ENCODE data around the gene KLHL13.

The KLHL13 gene

DNA sequence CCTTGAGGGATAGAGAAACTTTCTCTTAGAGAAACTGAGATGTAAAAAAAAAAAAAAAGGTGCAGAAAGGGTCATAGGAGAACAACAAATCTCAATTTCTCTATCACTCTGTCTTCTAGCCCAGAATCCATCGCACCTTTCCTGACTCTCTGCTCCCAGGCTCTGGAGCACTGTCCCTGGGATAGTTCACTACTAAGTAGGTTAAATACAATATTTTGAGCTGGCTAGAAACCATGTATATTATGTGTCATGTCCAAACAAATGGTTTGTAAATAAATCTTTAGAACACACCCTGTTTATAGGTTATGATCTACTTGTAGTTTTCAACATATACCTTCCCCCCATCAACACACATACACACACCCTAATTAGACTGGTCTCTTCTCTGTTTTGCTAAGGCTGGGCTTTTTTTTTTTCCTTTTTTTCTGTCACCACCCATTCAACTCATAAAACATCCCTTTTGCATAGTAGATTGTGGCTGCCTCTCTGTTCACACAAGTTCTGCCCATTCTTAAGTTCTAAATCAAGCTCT, 124.4 kb downstream of the KLHL13 start:
- no peaks in the 10 kb centered on the region for H3K9me3 ChIP-seq (ENCODE audit: control insufficient read depth in 2 of 2, low read length in 2 of 2)
- H3K27ac ChIP-seq (ENCODE audit: low read length) = no peak overlapping the region
- H3K4me1 ChIP-seq (ENCODE audit: control insufficient read depth, insufficient read depth, low read length) = no peaks in the 10 kb centered on the region
- H3K36me3 ChIP-seq (ENCODE audit: control insufficient read depth in 2 of 2, insufficient read depth in 2 of 2, low read length in 2 of 2) = no peaks in the 10 kb centered on the region
- no peak overlapping the region for H3K9ac ChIP-seq (ENCODE audit: low read length in 2 of 2)
- H3K4me3 ChIP-seq (ENCODE audit: low read length in 2 of 2) = no peak overlapping the region
- no peaks in the 10 kb centered on the region for H3K27me3 ChIP-seq (ENCODE audit: control insufficient read depth in 1 of 2, insufficient read depth in 2 of 2, low read length in 2 of 2)

DNA sequence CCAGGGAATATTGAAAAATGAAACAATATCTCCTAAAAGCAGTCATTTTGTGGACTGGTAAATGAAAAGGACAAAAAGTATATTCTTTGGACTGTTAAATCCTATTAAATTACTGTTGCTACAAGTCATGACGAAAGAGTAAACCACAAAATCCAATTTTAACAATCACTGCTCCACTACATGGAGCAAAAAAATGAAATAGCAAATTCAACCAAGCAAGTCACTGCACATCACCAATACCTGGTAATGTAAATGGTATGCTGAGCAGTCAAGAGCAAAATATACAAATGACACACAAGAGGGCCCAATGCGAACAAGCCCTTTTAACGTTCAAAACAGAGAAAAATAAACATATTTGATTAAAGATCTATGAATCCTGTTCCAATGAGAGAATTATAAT, 126.2 kb downstream of the KLHL13 start:
- no peak overlapping the region for H3K27ac ChIP-seq (ENCODE audit: low read length)
- H3K4me3 ChIP-seq (ENCODE audit: low read length in 2 of 2) = no peak overlapping the region
- H3K27me3 ChIP-seq (ENCODE audit: control insufficient read depth in 1 of 2, insufficient read depth in 2 of 2, low read length in 2 of 2) = no peaks in the 10 kb centered on the region
- no peaks in the 10 kb centered on the region for H3K4me1 ChIP-seq (ENCODE audit: control insufficient read depth, insufficient read depth, low read length)
- no peak overlapping the region for H3K9ac ChIP-seq (ENCODE audit: low read length in 2 of 2)
- no peaks in the 10 kb centered on the region for H3K9me3 ChIP-seq (ENCODE audit: control insufficient read depth in 2 of 2, low read length in 2 of 2)
- no peaks in the 10 kb centered on the region for H3K36me3 ChIP-seq (ENCODE audit: control insufficient read depth in 2 of 2, insufficient read depth in 2 of 2, low read length in 2 of 2)

DNA sequence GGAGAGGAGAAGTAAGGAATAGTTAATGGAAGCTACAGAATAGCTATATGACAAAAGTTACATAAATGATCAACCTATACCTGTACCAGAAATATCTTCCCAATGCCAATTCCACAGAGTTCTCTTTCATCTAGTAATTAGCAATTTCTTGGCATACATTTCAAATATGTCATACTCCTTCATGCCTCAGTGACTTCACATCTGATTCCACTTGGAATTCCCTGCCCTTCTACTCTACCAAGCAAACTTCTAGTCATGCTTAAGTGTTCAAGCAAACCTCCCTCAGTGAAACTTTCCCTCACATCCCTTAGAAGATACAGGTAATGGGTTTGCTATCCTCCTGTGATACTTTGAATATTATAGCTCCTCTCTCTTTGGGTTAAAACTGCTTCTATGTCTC, 127.1 kb downstream of the KLHL13 start:
- Histone ChIP-seq H3K4me1 (ENCODE audit: control insufficient read depth, insufficient read depth, low read length) (no peaks in the 10 kb centered on the region), H3K36me3 (ENCODE audit: control insufficient read depth in 2 of 2, insufficient read depth in 2 of 2, low read length in 2 of 2) (no peaks in the 10 kb centered on the region), H3K9ac (ENCODE audit: low read length in 2 of 2) (no peak overlapping the region), H3K4me3 (ENCODE audit: low read length in 2 of 2) (no peak overlapping the region), H3K27me3 (ENCODE audit: control insufficient read depth in 1 of 2, insufficient read depth in 2 of 2, low read length in 2 of 2) (no peaks in the 10 kb centered on the region), H3K27ac (ENCODE audit: low read length) (no peak overlapping the region), H3K9me3 (ENCODE audit: control insufficient read depth in 2 of 2, low read length in 2 of 2) (no peaks in the 10 kb centered on the region)

DNA sequence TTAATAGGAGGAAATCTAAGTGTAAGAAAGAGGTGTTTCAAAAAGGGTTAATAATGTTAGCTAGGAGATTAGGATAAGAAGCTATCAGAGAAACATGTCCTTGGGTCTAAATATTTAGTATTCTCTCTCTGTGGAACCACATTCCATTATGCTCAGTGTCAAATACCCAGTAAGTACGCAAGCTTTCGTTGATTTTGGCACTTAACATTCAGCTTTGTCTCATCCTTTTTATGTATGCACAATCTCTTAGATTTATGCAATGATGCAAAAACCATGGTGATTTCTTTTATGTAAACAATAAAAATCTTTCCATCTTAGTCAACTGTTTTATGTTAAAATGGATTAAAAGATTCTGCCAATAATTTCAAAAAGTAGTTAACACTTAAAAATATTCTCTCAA, 129.2 kb downstream of the KLHL13 start:
- Histone ChIP-seq H3K27me3 (ENCODE audit: control insufficient read depth in 1 of 2, insufficient read depth in 2 of 2, low read length in 2 of 2) (no peaks in the 10 kb centered on the region), H3K4me1 (ENCODE audit: control insufficient read depth, insufficient read depth, low read length) (no peaks in the 10 kb centered on the region), H3K36me3 (ENCODE audit: control insufficient read depth in 2 of 2, insufficient read depth in 2 of 2, low read length in 2 of 2) (no peaks in the 10 kb centered on the region), H3K4me3 (ENCODE audit: low read length in 2 of 2) (no peak overlapping the region), H3K9ac (ENCODE audit: low read length in 2 of 2) (no peak overlapping the region), H3K9me3 (ENCODE audit: control insufficient read depth in 2 of 2, low read length in 2 of 2) (no peaks in the 10 kb centered on the region), H3K27ac (ENCODE audit: low read length) (no peak overlapping the region)

DNA sequence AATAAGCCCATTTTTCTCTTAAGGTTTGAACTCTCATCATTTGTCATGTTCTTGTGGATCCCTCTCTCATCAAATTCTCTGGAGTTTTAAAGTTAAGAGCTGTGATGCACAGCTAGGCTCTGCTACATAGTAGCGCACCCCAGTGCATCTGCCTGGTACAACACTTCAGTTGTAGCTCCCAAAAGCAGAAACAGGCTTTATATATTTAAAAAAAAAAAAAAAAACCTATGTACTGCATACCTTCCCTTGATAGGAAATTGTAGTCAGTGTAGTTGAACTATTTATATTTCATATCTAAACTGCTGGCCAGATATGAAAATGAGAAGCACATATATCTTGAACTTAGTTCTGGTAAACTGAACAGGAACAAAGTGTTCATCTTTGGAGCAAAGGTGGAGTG, 131.4 kb downstream of the KLHL13 start:
- Histone ChIP-seq H3K27me3 (ENCODE audit: control insufficient read depth in 1 of 2, insufficient read depth in 2 of 2, low read length in 2 of 2) (no peaks in the 10 kb centered on the region), H3K9ac (ENCODE audit: low read length in 2 of 2) (no peak overlapping the region), H3K27ac (ENCODE audit: low read length) (no peak overlapping the region)

DNA sequence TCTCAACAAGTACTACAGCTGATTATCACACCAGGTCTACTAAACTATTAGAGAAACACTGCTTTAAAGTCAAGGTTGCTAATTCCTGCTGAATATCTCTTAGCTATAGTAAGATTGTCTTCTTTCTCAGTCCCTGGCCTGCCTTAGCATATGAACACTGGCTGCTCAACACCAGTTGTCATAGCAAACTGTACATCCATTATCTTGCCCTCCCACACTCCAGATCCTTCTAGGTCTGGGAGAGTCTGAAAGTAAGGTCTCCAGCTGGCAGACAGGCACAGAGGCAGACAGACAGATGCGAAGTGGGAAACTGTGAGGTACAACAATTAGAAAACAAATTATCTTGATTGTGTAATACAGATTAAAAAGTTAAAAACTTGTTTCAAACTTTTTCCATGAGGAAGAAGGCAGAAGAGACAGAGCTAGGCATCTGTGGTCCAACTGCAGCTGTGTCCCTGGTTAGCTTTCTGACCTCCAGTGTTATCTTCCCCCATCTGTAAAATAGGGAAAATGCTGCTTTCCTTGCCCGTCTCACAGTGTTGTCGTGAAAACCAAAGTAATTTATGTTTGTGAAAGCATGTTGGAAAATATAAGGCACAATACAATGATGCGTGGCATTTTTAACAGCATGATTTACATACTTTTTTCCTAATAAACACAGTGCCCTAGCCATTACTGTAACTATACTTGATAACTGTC, 133.8 kb downstream of the KLHL13 start:
- H3K27ac ChIP-seq (ENCODE audit: low read length) = no peak overlapping the region
- H3K9ac ChIP-seq (ENCODE audit: low read length in 2 of 2) = no peak overlapping the region
- no peaks in the 10 kb centered on the region for H3K4me1 ChIP-seq (ENCODE audit: control insufficient read depth, insufficient read depth, low read length)
- no peak overlapping the region for H3K4me3 ChIP-seq (ENCODE audit: low read length in 2 of 2)
- no peaks in the 10 kb centered on the region for H3K9me3 ChIP-seq (ENCODE audit: control insufficient read depth in 2 of 2, low read length in 2 of 2)
- no peaks in the 10 kb centered on the region for H3K27me3 ChIP-seq (ENCODE audit: control insufficient read depth in 1 of 2, insufficient read depth in 2 of 2, low read length in 2 of 2)
- H3K36me3 ChIP-seq (ENCODE audit: control insufficient read depth in 2 of 2, insufficient read depth in 2 of 2, low read length in 2 of 2) = no peaks in the 10 kb centered on the region

More for the DNA sequence above, 131.4 kb downstream of the KLHL13 start:
- Histone ChIP-seq H3K4me1 (ENCODE audit: control insufficient read depth, insufficient read depth, low read length) (no peaks in the 10 kb centered on the region), H3K4me3 (ENCODE audit: low read length in 2 of 2) (no peak overlapping the region), H3K9me3 (ENCODE audit: control insufficient read depth in 2 of 2, low read length in 2 of 2) (no peaks in the 10 kb centered on the region), H3K36me3 (ENCODE audit: control insufficient read depth in 2 of 2, insufficient read depth in 2 of 2, low read length in 2 of 2) (no peaks in the 10 kb centered on the region)

DNA sequence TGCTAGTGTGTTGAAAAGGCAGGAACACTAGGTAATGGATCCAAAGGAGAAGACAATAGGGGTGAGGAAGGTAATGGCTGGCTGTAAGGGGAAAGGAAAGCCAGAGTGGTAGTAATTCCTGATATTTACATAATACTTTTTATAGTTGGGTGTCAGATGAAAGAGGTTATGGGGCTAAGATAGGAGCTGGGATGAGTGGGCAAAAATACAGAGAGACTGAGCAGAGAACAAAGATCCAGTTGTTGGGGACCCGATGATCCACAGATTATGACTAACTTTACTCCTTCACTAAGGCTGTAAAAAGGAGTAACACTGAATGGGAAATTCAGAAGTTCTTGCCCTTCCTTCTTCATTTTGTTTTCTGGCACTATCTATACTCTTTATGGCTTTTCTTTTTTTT, 138.2 kb downstream of the KLHL13 start:
- Histone ChIP-seq H3K9me3 (ENCODE audit: control insufficient read depth in 2 of 2, low read length in 2 of 2) (no peaks in the 10 kb centered on the region), H3K4me3 (ENCODE audit: low read length in 2 of 2) (no peak overlapping the region), H3K9ac (ENCODE audit: low read length in 2 of 2) (no peak overlapping the region), H3K27me3 (ENCODE audit: control insufficient read depth in 1 of 2, insufficient read depth in 2 of 2, low read length in 2 of 2) (no peaks in the 10 kb centered on the region), H3K4me1 (ENCODE audit: control insufficient read depth, insufficient read depth, low read length) (no peaks in the 10 kb centered on the region), H3K27ac (ENCODE audit: low read length) (no peak overlapping the region), H3K36me3 (ENCODE audit: control insufficient read depth in 2 of 2, insufficient read depth in 2 of 2, low read length in 2 of 2) (no peaks in the 10 kb centered on the region)

DNA sequence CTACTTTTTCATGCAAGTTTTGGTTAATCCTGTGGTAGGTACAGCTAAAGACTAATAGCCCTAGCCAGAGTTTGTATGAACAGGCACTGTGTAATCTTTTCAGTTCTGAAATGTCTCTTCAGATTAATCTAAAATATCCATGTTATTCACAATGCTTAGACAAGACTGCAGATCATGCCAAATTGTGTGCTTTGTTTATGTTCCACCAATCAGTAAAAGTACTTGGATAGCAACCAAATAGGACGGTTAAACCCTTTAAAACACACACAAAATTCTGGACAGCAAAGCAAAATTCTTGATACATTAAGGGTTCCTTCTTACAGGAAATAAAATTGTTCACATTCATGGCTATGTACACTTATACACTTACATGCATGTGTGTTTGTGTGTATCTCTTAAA, 139.1 kb downstream of the KLHL13 start:
- H3K27me3 ChIP-seq (ENCODE audit: control insufficient read depth in 1 of 2, insufficient read depth in 2 of 2, low read length in 2 of 2) = no peaks in the 10 kb centered on the region
- H3K9ac ChIP-seq (ENCODE audit: low read length in 2 of 2) = no peak overlapping the region
- no peaks in the 10 kb centered on the region for H3K4me1 ChIP-seq (ENCODE audit: control insufficient read depth, insufficient read depth, low read length)
- H3K4me3 ChIP-seq (ENCODE audit: low read length in 2 of 2) = no peak overlapping the region
- no peaks in the 10 kb centered on the region for H3K9me3 ChIP-seq (ENCODE audit: control insufficient read depth in 2 of 2, low read length in 2 of 2)
- no peak overlapping the region for H3K27ac ChIP-seq (ENCODE audit: low read length)
- no peaks in the 10 kb centered on the region for H3K36me3 ChIP-seq (ENCODE audit: control insufficient read depth in 2 of 2, insufficient read depth in 2 of 2, low read length in 2 of 2)

DNA sequence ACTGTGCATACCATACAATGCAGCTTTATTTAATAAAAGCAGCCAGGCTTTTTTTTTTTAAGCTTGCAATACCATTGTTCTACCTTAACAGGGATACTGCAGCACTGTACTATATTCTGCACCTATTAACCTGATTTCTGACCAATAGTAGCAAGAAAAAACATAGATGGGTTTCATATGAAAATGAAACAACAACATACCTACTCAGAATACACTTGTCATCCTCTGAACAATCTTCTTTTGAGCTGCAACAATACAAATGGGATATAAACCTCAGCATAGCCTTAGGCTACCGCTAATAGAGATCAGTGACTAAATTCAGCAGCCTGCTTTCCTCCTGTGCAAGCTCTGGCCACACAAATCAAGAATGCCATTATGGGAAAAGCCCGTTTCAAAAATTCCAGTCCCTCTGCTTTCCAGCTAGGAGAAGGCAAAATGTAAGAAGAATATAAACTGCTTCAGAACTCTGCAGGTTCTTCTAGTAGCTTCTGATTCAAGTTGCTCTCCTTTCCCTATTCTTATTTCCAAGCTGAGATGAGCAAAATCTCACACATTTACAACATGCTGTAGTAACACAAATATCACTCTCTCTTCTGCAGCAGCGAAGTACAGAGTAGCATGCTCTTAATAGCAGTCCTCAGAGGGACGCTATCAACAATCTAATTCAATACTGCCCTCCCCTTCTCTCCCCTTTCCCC, 143.4 kb downstream of the KLHL13 start:
- Histone ChIP-seq H3K27me3 (ENCODE audit: control insufficient read depth in 1 of 2, insufficient read depth in 2 of 2, low read length in 2 of 2) (no peaks in the 10 kb centered on the region), H3K9me3 (ENCODE audit: control insufficient read depth in 2 of 2, low read length in 2 of 2) (no peaks in the 10 kb centered on the region), H3K4me3 (ENCODE audit: low read length in 2 of 2) (peak overlapping the region; percentile 35 to 52), H3K9ac (ENCODE audit: low read length in 2 of 2) (no peak overlapping the region), H3K36me3 (ENCODE audit: control insufficient read depth in 2 of 2, insufficient read depth in 2 of 2, low read length in 2 of 2) (no peaks in the 10 kb centered on the region), H3K4me1 (ENCODE audit: control insufficient read depth, insufficient read depth, low read length) (no peaks in the 10 kb centered on the region), H3K27ac (ENCODE audit: low read length) (no peak overlapping the region)

DNA sequence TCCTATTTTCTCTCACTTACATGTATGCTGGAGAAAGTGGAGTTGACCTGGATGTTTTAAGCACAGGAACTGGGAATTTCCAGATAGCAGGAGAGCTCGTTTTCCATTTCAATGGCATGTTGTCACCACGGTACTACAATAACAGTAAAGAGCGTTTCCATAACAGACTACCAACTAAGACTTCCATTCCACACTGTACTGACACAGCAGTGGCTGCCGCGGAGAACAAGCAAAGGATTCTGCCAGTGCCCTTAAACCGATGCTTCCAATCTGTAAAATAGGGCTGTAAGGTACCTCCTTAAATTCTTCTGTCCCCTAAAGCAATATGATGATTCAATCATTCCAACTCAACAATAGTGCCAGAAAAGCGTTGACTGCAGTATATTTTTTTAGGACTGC, 143.9 kb downstream of the KLHL13 start:
- Histone ChIP-seq H3K4me1 (ENCODE audit: control insufficient read depth, insufficient read depth, low read length) (no peaks in the 10 kb centered on the region), H3K9me3 (ENCODE audit: control insufficient read depth in 2 of 2, low read length in 2 of 2) (no peaks in the 10 kb centered on the region), H3K9ac (ENCODE audit: low read length in 2 of 2) (peak overlapping the region in 1 of 2 donors; percentile 22), H3K27me3 (ENCODE audit: control insufficient read depth in 1 of 2, insufficient read depth in 2 of 2, low read length in 2 of 2) (no peaks in the 10 kb centered on the region), H3K36me3 (ENCODE audit: control insufficient read depth in 2 of 2, insufficient read depth in 2 of 2, low read length in 2 of 2) (no peaks in the 10 kb centered on the region), H3K27ac (ENCODE audit: low read length) (peak overlapping the region; percentile 37), H3K4me3 (ENCODE audit: low read length in 2 of 2) (peak overlapping the region; percentile 35 to 52)

DNA sequence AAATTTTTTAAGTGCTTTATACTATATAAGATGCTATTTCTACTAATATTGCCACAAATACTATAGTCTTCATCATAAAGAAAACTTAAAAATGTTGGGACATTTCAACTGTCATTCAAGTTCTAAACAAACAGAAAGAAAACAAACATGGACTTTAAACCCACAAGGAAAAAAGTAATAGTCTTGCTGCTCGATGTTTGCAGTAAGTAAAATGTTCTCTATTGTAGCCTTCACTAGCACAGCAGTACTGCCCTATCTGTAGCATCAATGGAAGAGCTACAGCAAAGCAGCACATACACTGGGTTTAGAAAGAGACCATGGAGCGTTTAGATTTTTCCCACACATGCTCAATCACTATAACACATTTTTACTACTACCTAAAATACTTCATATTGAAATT, 146.8 kb downstream of the KLHL13 start:
- H3K36me3 ChIP-seq (ENCODE audit: control insufficient read depth in 2 of 2, insufficient read depth in 2 of 2, low read length in 2 of 2) = no peaks in the 10 kb centered on the region
- no peak overlapping the region for H3K9ac ChIP-seq (ENCODE audit: low read length in 2 of 2)
- H3K27me3 ChIP-seq (ENCODE audit: control insufficient read depth in 1 of 2, insufficient read depth in 2 of 2, low read length in 2 of 2) = no peaks in the 10 kb centered on the region
- H3K27ac ChIP-seq (ENCODE audit: low read length) = no peak overlapping the region
- H3K4me3 ChIP-seq (ENCODE audit: low read length in 2 of 2) = no peak overlapping the region
- H3K4me1 ChIP-seq (ENCODE audit: control insufficient read depth, insufficient read depth, low read length) = no peaks in the 10 kb centered on the region
- no peaks in the 10 kb centered on the region for H3K9me3 ChIP-seq (ENCODE audit: control insufficient read depth in 2 of 2, low read length in 2 of 2)

All from stomach smooth muscle (tissue), 2 donors.